ENCODE data around the gene GNA14. TPM values are rescaled to one million over a fixed set of nuclear protein-coding genes. Genes with fewer than 3 reads are reported as not detected.

The GNA14 gene
- total RNA-seq, 1 experiment from 2014 or later: 0.25 TPM

- ChIA-PET RAD21 (ENCODE audit: low non-redundant PET in 1 of 2, low total read pairs in 2 of 2, uncharacterized antibody in 2 of 2, unreplicated experiment in 2 of 2) (no interaction called here), CTCF (interaction anchor here (2.5 kb wide), 1 partner anchor 18 kb away, joined by 11 read pairs; no protein-coding TSS in a partner anchor)
These were observed 196.6 kb downstream of the GNA14 start for GRCh38 chr9:77451507-77451906.

More at GRCh38 chr9:77451507-77451906, 196.6 kb downstream of the GNA14 start:
- no peak overlapping the region for H3K4me3 ChIP-seq (replicated peaks in 1 of 2; ENCODE audit: low read depth in 1 of 2, low read length in 2 of 2)
- intact Hi-C loops (cut with micrococcal nuclease): loop anchor here (10.0 kb wide), 1 partner anchor 583 kb away; the partner anchor contains the start of gene GNAQ
- H4K20me1 ChIP-seq (ENCODE audit: insufficient read depth): no peaks in the 10 kb centered on the region
- POLR2A ChIA-PET: no interaction called here
- no peaks in the 10 kb centered on the region for H3K9me2 ChIP-seq (ENCODE audit: insufficient read depth)
- DNase-seq (ENCODE audit: low read depth, low spot score) (no peak), ATAC-seq (no peak)
- H3K27ac ChIP-seq (ENCODE audit: low read depth, low read length): no peak overlapping the region
- no peak overlapping the region for H3K9ac ChIP-seq (ENCODE audit: low read length)
- no peaks in the 10 kb centered on the region for H3K9me3 ChIP-seq (ENCODE audit: control insufficient read depth in 1 of 2, insufficient read depth in 1 of 2, low read depth in 1 of 2, low read length in 2 of 2)
- H3K36me3 ChIP-seq (ENCODE audit: control insufficient read depth in 1 of 2, insufficient read depth in 2 of 2, low read length in 2 of 2): no peaks in the 10 kb centered on the region
- BruUV-seq (replicated peaks): no TSS peak
- H3K27me3 ChIP-seq (ENCODE audit: insufficient read depth, low read length): no peaks in the 10 kb centered on the region
- H3K4me2 ChIP-seq (ENCODE audit: low read length): no peak overlapping the region
- H2AFZ ChIP-seq (ENCODE audit: low read depth, low read length, poor library complexity, severe bottlenecking): no peak overlapping the region
- H3K4me1 ChIP-seq (ENCODE audit: control insufficient read depth in 1 of 2, insufficient read depth in 2 of 2, low read length in 2 of 2): peaks cover 0 to 7% of the 10 kb centered on the region in 2 experiments; a peak in 1 of 4 replicates
- TF ChIP-seq CBX3 (IDR thresholded peaks at IDR 0.05; ENCODE audit: low read depth) (no peak), MAX (IDR thresholded peaks at IDR 0.05) (no peak), ZNF274 (IDR thresholded peaks at IDR 0.05; ENCODE audit: low read depth, low read length) (no peak), SP1 (IDR thresholded peaks at IDR 0.05; ENCODE audit: low read depth) (no peak), ELF1 (IDR thresholded peaks at IDR 0.05; ENCODE audit: borderline replicate concordance, low read depth) (no peak), POLR2A (IDR thresholded peaks at IDR 0.05; ENCODE audit: borderline replicate concordance, extremely low read depth, insufficient read depth, insufficient read length) (no peak), YY1 (IDR thresholded peaks at IDR 0.05; ENCODE audit: extremely low read depth, insufficient replicate concordance, low read depth, low read length) (no peak), ZFX (IDR thresholded peaks at IDR 0.05) (no peak), FOSL1 (IDR thresholded peaks at IDR 0.05; ENCODE audit: low read depth) (no peak)
- TF ChIP-seq, protein P1, sequence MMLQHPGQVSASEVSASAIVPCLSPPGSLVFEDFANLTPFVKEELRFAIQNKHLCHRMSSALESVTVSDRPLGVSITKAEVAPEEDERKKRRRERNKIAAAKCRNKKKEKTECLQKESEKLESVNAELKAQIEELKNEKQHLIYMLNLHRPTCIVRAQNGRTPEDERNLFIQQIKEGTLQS (IDR thresholded peaks at IDR 0.05): no peak
- TF ChIP-seq, protein P2, sequence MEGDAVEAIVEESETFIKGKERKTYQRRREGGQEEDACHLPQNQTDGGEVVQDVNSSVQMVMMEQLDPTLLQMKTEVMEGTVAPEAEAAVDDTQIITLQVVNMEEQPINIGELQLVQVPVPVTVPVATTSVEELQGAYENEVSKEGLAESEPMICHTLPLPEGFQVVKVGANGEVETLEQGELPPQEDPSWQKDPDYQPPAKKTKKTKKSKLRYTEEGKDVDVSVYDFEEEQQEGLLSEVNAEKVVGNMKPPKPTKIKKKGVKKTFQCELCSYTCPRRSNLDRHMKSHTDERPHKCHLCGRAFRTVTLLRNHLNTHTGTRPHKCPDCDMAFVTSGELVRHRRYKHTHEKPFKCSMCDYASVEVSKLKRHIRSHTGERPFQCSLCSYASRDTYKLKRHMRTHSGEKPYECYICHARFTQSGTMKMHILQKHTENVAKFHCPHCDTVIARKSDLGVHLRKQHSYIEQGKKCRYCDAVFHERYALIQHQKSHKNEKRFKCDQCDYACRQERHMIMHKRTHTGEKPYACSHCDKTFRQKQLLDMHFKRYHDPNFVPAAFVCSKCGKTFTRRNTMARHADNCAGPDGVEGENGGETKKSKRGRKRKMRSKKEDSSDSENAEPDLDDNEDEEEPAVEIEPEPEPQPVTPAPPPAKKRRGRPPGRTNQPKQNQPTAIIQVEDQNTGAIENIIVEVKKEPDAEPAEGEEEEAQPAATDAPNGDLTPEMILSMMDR (IDR thresholded peaks at IDR 0.05 in 2 of 3, conservative IDR thresholded peaks at IDR 0.05 in 1 of 3; ENCODE audit: borderline replicate concordance in 1 of 3, insufficient read depth in 1 of 3, low read depth in 2 of 3, low read length in 2 of 3): no peak
- H3K79me2 ChIP-seq (ENCODE audit: insufficient read depth, low read length): no peaks in the 10 kb centered on the region
